Gastrocnemius medialis (tissue), 4 donors: ENCODE data around the gene MSI2. TPM values are rescaled to one million over a fixed set of nuclear protein-coding genes. Genes with fewer than 3 reads are reported as not detected.

Experiments used
- ATAC-seq, 2 donors: fragments of 150-250 bp; one replicate each; pipeline ENCODE4 v1.9.1; 2016
- DNase-seq, 2 donors: peaks; one replicate each; pipeline ENCODE4 v3.0.0-alpha.2; 2019
- H3K27ac ChIP-seq, 4 donors: fragments of 200-600 bp; sonication (generic); 1 replicate in 1 of 4; 2 replicates in 3 of 4; pipeline ENCODE4 v1.5.1; 2016 to 2018; ENCODE audit warnings: mild to moderate bottlenecking in 2 of 4, moderate library complexity in 1 of 4
- H3K27me3 ChIP-seq, 3 donors: fragments of 200-600 bp; sonication (generic) in 2 of 3; 1 replicate in 1 of 3; 2 replicates in 2 of 3; pipeline versions ENCODE4 v1.5.1 to v1.6.0; 2016 to 2019; ENCODE audit warnings: mild to moderate bottlenecking in 1 of 3, moderate library complexity in 1 of 3
- H3K36me3 ChIP-seq, 2 donors: fragments of 200-600 bp; sonication (generic) in 1 of 2; one replicate each; pipeline ENCODE4 v1.5.1; 2017 to 2018
- H3K4me1 ChIP-seq, 2 donors: fragments of 200-600 bp; sonication (generic) in 1 of 2; one replicate each; pipeline ENCODE4 v1.5.1; 2016 to 2017; ENCODE audit warnings: mild to moderate bottlenecking in 2 of 2
- H3K4me3 ChIP-seq, 4 donors: fragments of 200-600 bp; sonication (generic) in 3 of 4; 1 replicate in 1 of 4; 2 replicates in 3 of 4; pipeline ENCODE4 v1.5.1; 2016 to 2019; ENCODE audit warnings: mild to moderate bottlenecking in 2 of 4
- H3K9me3 ChIP-seq, 3 donors: fragments of 200-600 bp; sonication (generic) in 2 of 3; 1 replicate in 1 of 3; 2 replicates in 2 of 3; pipeline ENCODE4 v1.5.1; 2016 to 2019
- CTCF ChIP-seq, 5 experiments: fragments of 450-650 bp in 3 of 5; fragments of 200-600 bp in 2 of 5; sonication (generic) in 2 of 5; IDR thresholded peaks in 4 of 5; conservative IDR thresholded peaks in 1 of 5; 1 replicate in 4 of 5; 2 replicates in 1 of 5; pipeline ENCODE4 v1.5.1; 2016 to 2019; ENCODE audit warnings: antibody characterized with exemption in 5 of 5, mild to moderate bottlenecking in 3 of 5, moderate library complexity in 3 of 5
- POLR2A ChIP-seq, 2 donors: fragments of 450-650 bp; IDR thresholded peaks; one replicate each; pipeline ENCODE4 v1.6.1; 2017; ENCODE audit warnings: antibody characterized with exemption in 2 of 2, mild to moderate bottlenecking in 2 of 2, moderate library complexity in 2 of 2
- in situ Hi-C, 4 donors: fragments of 200-750 bp; cut with MboI; loops; one replicate each; pipeline versions ENCODE4 v1.15.0 to v1.8.0; 2017; ENCODE audit warnings: low sequenced_read_pairs in 4 of 4
- intact Hi-C: fragments of 100-400 bp; cut with DNase I; formaldehyde crosslinking; loops from one replicate; pipeline ENCODE4 v1.15.1; 2023; ENCODE audit warnings: low total_unique reads
- total RNA-seq, 4 donors: library from RNA; depleted of rRNA; stranded (reverse); fragments of >200 nt; gene quantifications; one replicate each; pipeline versions ENCODE4 v1.1.0 to v1.2.3, GENCODE V29; 2016

MSI2 gene
- total RNA-seq, 4 donors from 2014 or later, result 33.1 to 66.2 (median 48.5) TPM

- H3K4me1 ChIP-seq, result peaks cover 65 to 71% of the 10 kb centered on the region in 2 donors
- no peaks in the 10 kb centered on the region for H3K9me3 ChIP-seq
- no peaks in the 10 kb centered on the region for H3K27me3 ChIP-seq
- DNase-seq (peak; percentile 22 to 64), ATAC-seq (peak; percentile 18 to 21)
- TF ChIP-seq CTCF (IDR thresholded peaks at IDR 0.05 in 4 of 5, conservative IDR thresholded peaks at IDR 0.05 in 1 of 5), result no peak
- TF ChIP-seq POLR2A (IDR thresholded peaks at IDR 0.05), result no peak
- H3K27ac ChIP-seq, result peak overlapping the region; percentile 67 to 77 (median 72)
- intact Hi-C loops (no loop called here), in situ Hi-C loops (no loop called here)
- H3K4me3 ChIP-seq, result no peak overlapping the region
- H3K36me3 ChIP-seq, result no peaks in the 10 kb centered on the region
Measured at GRCh38 chr17:57489321-57489720, 233.0 kb downstream of the MSI2 start.

GRCh38 chr17:57490111-57490845 is 234.0 kb downstream of the MSI2 start:
- in situ Hi-C loops, result no loop called here
- H3K4me3 ChIP-seq, result no peak overlapping the region
- intact Hi-C loops, result no loop called here
- H3K4me1 ChIP-seq, result peaks cover 61 to 73% of the 10 kb centered on the region in 2 donors
- peak overlapping the region; percentile 67 to 77 (median 72) for H3K27ac ChIP-seq
- peak; percentile 22 to 47 for ATAC-seq
- DNase-seq, result no peak
- TF ChIP-seq CTCF (IDR thresholded peaks at IDR 0.05 in 4 of 5, conservative IDR thresholded peaks at IDR 0.05 in 1 of 5), result no peak
- no peak for TF ChIP-seq POLR2A (IDR thresholded peaks at IDR 0.05)
- no peaks in the 10 kb centered on the region for H3K27me3 ChIP-seq
- H3K9me3 ChIP-seq, result no peaks in the 10 kb centered on the region
- no peaks in the 10 kb centered on the region for H3K36me3 ChIP-seq

- ATAC-seq (peak; percentile 50 to 56), DNase-seq (peak; percentile 75 to 86)
- no peaks in the 10 kb centered on the region for H3K36me3 ChIP-seq
- no peak overlapping the region for H3K4me3 ChIP-seq
- in situ Hi-C loops, result no loop called here
- no peaks in the 10 kb centered on the region for H3K27me3 ChIP-seq
- H3K9me3 ChIP-seq, result no peaks in the 10 kb centered on the region
- intact Hi-C loops, result no loop called here
- peak overlapping the region; percentile 67 to 77 (median 72) for H3K27ac ChIP-seq
- TF ChIP-seq CTCF (IDR thresholded peaks at IDR 0.05 in 4 of 5, conservative IDR thresholded peaks at IDR 0.05 in 1 of 5) (no peak), POLR2A (IDR thresholded peaks at IDR 0.05) (no peak)
- H3K4me1 ChIP-seq, result peaks cover 58 to 67% of the 10 kb centered on the region in 2 donors
Measured at GRCh38 chr17:57490890-57491289, 234.6 kb downstream of the MSI2 start.

- no peaks in the 10 kb centered on the region for H3K9me3 ChIP-seq
- no peak overlapping the region for H3K4me3 ChIP-seq
- peaks cover 56 to 62% of the 10 kb centered on the region in 2 donors for H3K4me1 ChIP-seq
- ATAC-seq (no peak), DNase-seq (no peak)
- H3K27me3 ChIP-seq, result no peaks in the 10 kb centered on the region
- intact Hi-C loops, result no loop called here
- no peaks in the 10 kb centered on the region for H3K36me3 ChIP-seq
- no peak for TF ChIP-seq CTCF (IDR thresholded peaks at IDR 0.05 in 4 of 5, conservative IDR thresholded peaks at IDR 0.05 in 1 of 5)
- TF ChIP-seq POLR2A (IDR thresholded peaks at IDR 0.05), result no peak
- H3K27ac ChIP-seq, result no peak overlapping the region
- in situ Hi-C loops, result no loop called here
Measured at GRCh38 chr17:57493171-57493570, 236.8 kb downstream of the MSI2 start.
